Nucleus accumbens (tissue), 56 donors: ENCODE measurements around the gene KIAA1755.
"Not testable (repeated sequence)": the region's sequence is repeated elsewhere in the genome, so short reads cannot be mapped to it uniquely, and the experiment has no call there.

ENCODE experiments used
- DNase-seq, 56 donors: peaks; one replicate each; lab custom pipeline; 2025; lab: John Stamatoyannopoulos, UW

The KIAA1755 gene

GRCh38 chr20:38267296-38267695 lies 6.8 kb upstream of the KIAA1755 start:
- DNase-seq = no peak

- DNase-seq = no peak
These were observed 5.9 kb upstream of the KIAA1755 start for GRCh38 chr20:38266426-38266825.

- no peak for DNase-seq
These were observed 2.4 kb upstream of the KIAA1755 start for GRCh38 chr20:38262931-38263330.

GRCh38 chr20:38261054-38261390 lies 487 bp upstream of the KIAA1755 start:
- DNase-seq = no peak

- peak in 12 of 56 donors; percentile 28 to 68 (median 51) for DNase-seq
These were observed 534 bp downstream of the KIAA1755 start for GRCh38 chr20:38260025-38260377.

GRCh38 chr20:38258545-38259215 lies 1.9 kb downstream of the KIAA1755 start:
- DNase-seq = no peak

GRCh38 chr20:38256966-38257365 lies 3.6 kb downstream of the KIAA1755 start:
- no peak for DNase-seq

GRCh38 chr20:38256021-38256420 lies 4.5 kb downstream of the KIAA1755 start:
- DNase-seq = no peak

GRCh38 chr20:38255393-38255792 lies 5.1 kb downstream of the KIAA1755 start:
- peak in 1 of 56 donors; percentile 8 for DNase-seq

GRCh38 chr20:38254621-38255020 lies 5.9 kb downstream of the KIAA1755 start:
- not testable (repeated sequence) for DNase-seq

- DNase-seq = no peak
These were observed 7.0 kb downstream of the KIAA1755 start for GRCh38 chr20:38253571-38253970.

GRCh38 chr20:38252292-38253288 lies 7.9 kb downstream of the KIAA1755 start:
- peak in 24 of 56 donors; percentile 8 to 54 (median 30) for DNase-seq

GRCh38 chr20:38251441-38251840 lies 9.1 kb downstream of the KIAA1755 start:
- not testable (repeated sequence) for DNase-seq

- peak in 1 of 56 donors; percentile 24 for DNase-seq
These were observed 9.9 kb downstream of the KIAA1755 start for GRCh38 chr20:38250609-38251008.

GRCh38 chr20:38249536-38250310 lies 10.8 kb downstream of the KIAA1755 start:
- DNase-seq = no peak

- no peak for DNase-seq
These were observed 12.4 kb downstream of the KIAA1755 start for GRCh38 chr20:38248133-38248532.

GRCh38 chr20:38247725-38248124 lies 12.8 kb downstream of the KIAA1755 start:
- DNase-seq = not testable (repeated sequence)

- DNase-seq = no peak
These were observed 13.4 kb downstream of the KIAA1755 start for GRCh38 chr20:38247166-38247509.

GRCh38 chr20:38246357-38247165 lies 14.0 kb downstream of the KIAA1755 start:
- DNase-seq = peak in 26 of 56 donors; percentile 5 to 59 (median 23)

GRCh38 chr20:38245753-38246152 lies 14.8 kb downstream of the KIAA1755 start:
- peak in 25 of 56 donors; percentile 7 to 59 (median 29) for DNase-seq
